Stimulated activated naive B cell treated with anti-CD40 and anti-IgM and Interleukin-4, amounts not matched to agents 10 μg/mL and 1 μg/mL and 100 μg/mL, for 72 hours (primary cell): ENCODE data around the gene PROSER3.

Experiments
- ATAC-seq, 2 donors: fragments of 150-1000 bp; cut with Tn5 transposase; replicated peaks; 2 replicates each; pipeline ENCODE4 v1.10.0; 2021; ENCODE audit warnings: moderate library complexity in 1 of 2
- DNase-seq: peaks from one replicate; pipeline ENCODE4 v3.0.0; 2021
- H3K27ac Mint-ChIP-seq: one replicate; pipeline ENCODE4 v1.8.0; 2022; ENCODE audit warnings: mild to moderate bottlenecking, mixed read lengths
- H3K27me3 Mint-ChIP-seq, 2 donors: one replicate each; pipeline ENCODE4 v1.8.0; 2022; ENCODE audit warnings: mixed read lengths in 2 of 2
- H3K36me3 Mint-ChIP-seq, 2 donors: one replicate each; pipeline ENCODE4 v1.8.0; 2022; ENCODE audit warnings: mixed read lengths in 2 of 2, mild to moderate bottlenecking in 1 of 2
- H3K4me1 Mint-ChIP-seq, 2 donors: one replicate each; pipeline ENCODE4 v1.8.0; 2022; ENCODE audit warnings: mixed read lengths in 2 of 2, mild to moderate bottlenecking in 1 of 2
- H3K4me3 Mint-ChIP-seq, 2 donors: one replicate each; pipeline ENCODE4 v1.8.0; 2022; ENCODE audit warnings: mild to moderate bottlenecking in 2 of 2, mixed read lengths in 2 of 2, moderate library complexity in 1 of 2
- H3K9me3 Mint-ChIP-seq, 2 donors: one replicate each; pipeline ENCODE4 v1.8.0; 2022; ENCODE audit warnings: mixed read lengths in 2 of 2, mild to moderate bottlenecking in 1 of 2

Gene PROSER3

DNA sequence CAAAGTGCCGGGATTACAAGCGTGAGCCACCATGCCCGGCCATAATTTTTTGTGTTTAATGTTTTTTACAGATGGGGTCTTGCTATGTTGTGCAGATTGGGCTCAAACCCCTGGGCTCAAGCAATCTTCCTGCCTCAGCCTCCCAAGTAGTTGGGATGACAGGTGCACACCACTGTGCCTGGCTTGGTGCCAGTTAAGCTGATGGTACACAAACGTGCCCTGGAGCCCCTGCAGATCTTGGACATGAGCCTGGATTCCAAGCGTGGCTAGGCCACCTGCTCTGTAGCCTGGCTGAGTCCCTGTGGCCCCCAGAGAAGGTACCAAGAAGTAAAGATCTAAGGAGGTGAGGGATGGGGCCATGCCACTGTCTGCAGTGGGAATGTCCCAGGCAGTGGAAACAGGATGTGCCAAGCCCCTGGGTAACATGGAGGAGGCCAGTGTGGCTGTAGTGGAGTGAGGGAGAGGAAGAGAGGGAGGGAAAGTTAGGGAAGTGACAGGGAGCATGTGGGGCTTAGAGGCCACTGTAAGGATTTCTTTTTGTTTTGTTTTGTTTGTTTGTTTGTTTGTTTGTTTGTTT, 47.6 kb downstream of the PROSER3 start:
- Mint-ChIP-seq H3K36me3 (no peaks in the 10 kb centered on the region), H3K27me3 (peaks cover 2 to 5% of the 10 kb centered on the region in 2 donors), H3K9me3 (peaks cover 0 to 2% of the 10 kb centered on the region in 2 donors), H3K4me1 (peaks cover 14 to 17% of the 10 kb centered on the region in 2 donors), H3K4me3 (no peak overlapping the region), H3K27ac (peak overlapping the region; percentile 59)
- no peak for ATAC-seq
- DNase-seq = no peak

DNA sequence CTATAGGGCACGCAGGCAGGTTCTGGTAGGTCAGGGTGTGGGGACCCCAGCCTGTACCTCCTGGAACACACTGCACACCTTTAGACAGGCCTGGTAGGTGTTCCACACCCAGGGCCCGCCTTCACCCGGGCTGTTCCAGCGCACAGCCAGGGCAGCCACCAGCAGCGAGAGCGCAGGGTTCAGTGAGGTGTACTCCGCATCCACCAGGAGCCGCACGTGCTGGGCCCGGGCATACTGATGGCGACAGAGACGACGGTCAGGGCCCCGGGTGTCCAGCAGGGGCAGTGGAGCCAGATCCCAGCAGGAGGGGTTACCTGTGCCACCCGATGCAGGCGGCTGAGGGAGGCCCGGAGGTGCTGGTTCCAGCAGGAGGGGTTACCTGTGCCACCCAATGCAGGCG, 48.6 kb downstream of the PROSER3 start:
- no peak for ATAC-seq
- peaks cover 12% of the 10 kb centered on the region in 2 donors for H3K27me3 Mint-ChIP-seq
- H3K4me1 Mint-ChIP-seq = peaks cover 14 to 17% of the 10 kb centered on the region in 2 donors
- no peak overlapping the region for H3K4me3 Mint-ChIP-seq
- H3K36me3 Mint-ChIP-seq = no peaks in the 10 kb centered on the region
- H3K9me3 Mint-ChIP-seq = peaks cover 0 to 2% of the 10 kb centered on the region in 2 donors
- H3K27ac Mint-ChIP-seq = no peak overlapping the region
- DNase-seq = no peak

DNA sequence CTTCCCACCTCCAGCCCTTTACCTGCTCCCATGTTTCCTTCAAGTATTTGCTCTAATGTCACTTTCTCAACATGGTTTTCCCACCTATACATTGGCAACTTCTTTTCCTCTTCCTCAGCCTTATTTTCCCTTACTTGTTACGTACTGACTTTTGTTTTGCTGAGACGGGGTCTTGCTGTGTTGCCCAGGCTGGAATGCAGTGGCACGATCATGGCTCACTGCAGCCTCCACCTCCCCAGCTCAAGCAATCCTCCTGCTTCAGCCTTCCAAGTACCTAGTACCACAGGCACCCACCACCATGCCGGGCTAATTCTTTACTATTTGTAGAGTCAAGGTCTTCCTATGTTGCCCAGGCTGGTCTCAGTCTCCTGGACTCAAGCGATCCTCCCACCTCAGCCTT, 49.7 kb downstream of the PROSER3 start:
- peaks cover 16 to 22% of the 10 kb centered on the region in 2 donors for H3K27me3 Mint-ChIP-seq
- no peak overlapping the region for H3K27ac Mint-ChIP-seq
- no peak overlapping the region for H3K4me3 Mint-ChIP-seq
- peaks cover 14 to 17% of the 10 kb centered on the region in 2 donors for H3K4me1 Mint-ChIP-seq
- no peak for DNase-seq
- ATAC-seq = no peak
- H3K36me3 Mint-ChIP-seq = no peaks in the 10 kb centered on the region
- H3K9me3 Mint-ChIP-seq = no peaks in the 10 kb centered on the region

DNA sequence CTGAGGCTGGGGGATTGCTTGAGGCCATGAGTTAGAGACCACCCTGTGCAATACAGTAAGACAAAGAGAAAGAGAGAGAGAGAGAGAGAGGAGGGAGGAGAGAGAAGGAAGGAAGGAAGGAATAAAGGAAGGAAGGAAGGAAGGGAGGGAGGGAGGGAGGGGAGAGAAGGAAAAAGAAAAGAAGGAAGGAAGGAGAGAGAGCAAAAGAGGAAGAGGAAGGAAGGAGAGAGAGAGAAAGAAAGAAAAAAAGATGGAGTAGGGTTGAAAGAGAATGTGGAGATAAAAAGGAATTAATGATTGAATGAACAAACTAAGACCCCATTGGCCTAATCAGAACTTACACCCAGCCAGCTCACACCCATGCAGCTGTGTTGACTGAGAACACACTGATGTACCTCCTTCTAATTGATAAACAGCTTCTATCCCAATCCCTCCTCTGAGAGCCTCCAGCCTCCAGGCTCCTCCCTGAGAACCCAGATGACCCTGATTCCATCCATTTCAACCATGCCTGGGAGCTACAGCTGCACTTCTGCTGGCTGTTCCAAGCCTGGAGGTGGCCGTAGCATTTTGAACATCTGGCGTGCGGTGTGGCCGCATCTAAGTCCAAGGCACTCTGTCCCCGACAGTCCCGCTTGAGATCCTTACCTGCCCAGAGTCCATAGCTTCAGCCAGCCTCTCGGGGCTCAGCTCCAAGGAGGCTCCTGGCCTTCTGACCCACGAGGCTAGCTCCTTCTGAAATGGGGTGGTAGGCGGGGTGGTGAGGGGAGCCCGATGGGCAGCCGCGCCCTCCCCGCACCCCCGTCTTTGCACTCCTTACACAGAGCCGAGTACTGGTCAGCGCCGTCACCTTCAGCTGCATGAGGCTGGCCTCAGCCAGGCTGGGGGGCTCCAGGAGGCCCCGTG, 53.6 kb downstream of the PROSER3 start:
- Mint-ChIP-seq H3K4me1 (peaks cover 0 to 2% of the 10 kb centered on the region in 2 donors), H3K27ac (no peak overlapping the region), H3K9me3 (peaks cover 0 to 4% of the 10 kb centered on the region in 2 donors), H3K4me3 (no peak overlapping the region), H3K27me3 (peaks cover 30 to 39% of the 10 kb centered on the region in 2 donors), H3K36me3 (peaks cover 0 to 3% of the 10 kb centered on the region in 2 donors)
- ATAC-seq (no peak), DNase-seq (no peak)

DNA sequence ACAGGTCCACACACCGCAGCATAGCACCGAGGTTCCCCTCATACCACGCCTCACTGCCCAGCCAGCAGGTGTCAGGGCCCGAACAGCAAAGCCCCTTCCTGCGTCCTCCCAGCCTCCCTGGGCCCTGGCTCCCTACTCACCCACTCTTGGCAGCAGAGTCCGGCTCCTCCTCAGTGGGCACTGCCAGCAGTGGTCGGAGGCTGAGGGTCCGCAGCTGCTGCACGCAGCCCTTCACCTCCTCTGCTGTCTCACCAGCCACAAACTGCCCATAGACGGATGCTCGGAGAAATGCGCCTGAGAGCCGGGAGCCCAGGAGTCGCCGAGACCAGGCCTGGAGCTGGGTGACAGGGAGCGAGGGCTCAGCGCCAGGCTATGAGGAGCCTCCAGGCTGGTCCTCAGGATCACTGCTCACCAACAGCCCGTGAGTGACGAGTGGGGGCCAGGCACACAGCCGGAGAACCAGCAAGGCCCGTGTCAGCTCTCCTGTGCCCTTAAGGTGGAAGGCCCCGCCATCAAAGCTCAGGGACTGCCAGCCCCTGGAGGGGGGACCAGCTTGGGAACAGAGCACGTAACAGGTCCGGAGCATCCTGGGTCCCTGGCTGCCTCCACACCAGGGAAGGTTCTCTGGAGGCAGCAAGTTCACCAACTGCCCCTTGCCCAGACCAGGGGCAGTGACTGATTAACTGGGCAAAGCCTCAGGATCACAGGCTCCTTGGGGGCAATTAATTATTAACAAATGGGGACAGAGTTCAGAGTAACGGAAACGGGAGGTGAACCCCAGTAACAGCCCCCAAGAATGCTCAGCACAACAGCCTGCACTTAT, 54.5 kb downstream of the PROSER3 start, which contains the start of gene PRODH2:
PRODH2 (minus strand) TSS at position 626 of the 823 bp plus-strand sequence; CDS start at position 586, 40 bp downstream.
- ATAC-seq (no peak), DNase-seq (no peak)
- H3K36me3 Mint-ChIP-seq = peaks cover 0 to 3% of the 10 kb centered on the region in 2 donors
- peaks cover 0 to 2% of the 10 kb centered on the region in 2 donors for H3K4me1 Mint-ChIP-seq
- peaks cover 33 to 41% of the 10 kb centered on the region in 2 donors for H3K27me3 Mint-ChIP-seq
- peaks cover 0 to 4% of the 10 kb centered on the region in 2 donors for H3K9me3 Mint-ChIP-seq
- H3K4me3 Mint-ChIP-seq = no peak within 1 kb of the TSS
- H3K27ac Mint-ChIP-seq = no peak within 1 kb of the TSS

DNA sequence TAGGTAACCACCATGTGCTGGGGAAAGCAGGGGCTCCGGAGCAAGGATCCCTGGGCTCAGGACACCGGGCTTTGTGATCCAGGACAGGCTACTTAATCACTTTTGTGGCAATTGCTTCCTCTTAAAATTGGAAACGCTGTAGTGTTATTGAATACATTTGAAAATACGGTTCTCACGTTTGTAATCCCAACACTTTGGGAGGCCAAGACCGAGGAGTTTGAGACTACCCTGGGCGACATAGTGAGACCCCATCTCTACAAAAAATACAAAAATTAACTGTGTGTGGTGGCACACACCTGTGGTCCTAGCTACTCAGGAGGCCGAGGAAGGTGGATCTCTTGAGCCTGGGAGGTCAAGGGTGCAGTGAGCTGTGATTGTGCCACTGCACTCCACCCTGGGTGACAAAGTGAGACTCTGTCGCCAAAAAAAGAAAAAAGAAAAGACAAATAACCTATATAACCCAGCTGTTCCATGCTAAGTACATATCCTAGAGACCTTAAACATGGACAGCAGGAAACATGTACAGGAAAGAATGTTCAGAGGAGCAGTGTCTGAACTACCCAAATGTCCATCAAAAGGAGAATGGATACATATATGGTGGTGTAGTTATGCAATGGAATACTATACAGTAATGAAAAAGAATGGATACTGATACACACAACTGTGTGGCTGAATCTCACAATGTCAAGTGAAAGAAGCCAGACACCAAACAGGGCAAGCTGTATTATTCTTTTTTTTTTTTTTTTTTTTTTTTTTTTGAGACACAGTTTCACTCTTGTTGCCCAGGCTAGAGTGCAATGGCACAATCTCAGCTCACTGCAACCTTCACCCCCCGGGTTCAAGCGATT, 55.3 kb downstream of the PROSER3 start:
- no peak overlapping the region for H3K4me3 Mint-ChIP-seq
- H3K4me1 Mint-ChIP-seq = peaks cover 0 to 2% of the 10 kb centered on the region in 2 donors
- H3K9me3 Mint-ChIP-seq = peaks cover 0 to 4% of the 10 kb centered on the region in 2 donors
- no peak overlapping the region for H3K27ac Mint-ChIP-seq
- H3K36me3 Mint-ChIP-seq = peaks cover 0 to 3% of the 10 kb centered on the region in 2 donors
- no peak for ATAC-seq
- H3K27me3 Mint-ChIP-seq = peaks cover 36 to 41% of the 10 kb centered on the region in 2 donors
- no peak for DNase-seq

DNA sequence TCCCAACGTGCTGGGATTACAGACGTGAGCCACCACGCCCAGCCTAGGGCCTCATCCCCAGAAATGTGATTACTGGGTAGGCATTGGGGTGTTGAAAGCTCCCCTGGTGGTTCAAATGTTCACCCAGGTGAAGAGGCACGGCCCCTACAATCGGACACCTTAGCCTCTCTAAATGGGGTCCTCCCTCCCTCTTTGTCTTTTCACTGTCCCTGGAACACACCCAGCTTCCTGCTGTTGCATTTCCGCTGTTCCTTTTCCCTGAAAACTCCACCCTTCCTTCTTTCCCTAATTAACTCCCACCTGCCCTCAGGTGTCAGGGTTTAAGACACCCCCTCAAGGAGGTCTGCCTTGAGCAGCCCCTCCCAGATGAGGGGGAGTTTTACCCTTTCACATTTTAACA, 58.3 kb downstream of the PROSER3 start:
- Mint-ChIP-seq H3K4me3 (no peak overlapping the region), H3K4me1 (no peaks in the 10 kb centered on the region), H3K36me3 (peaks cover 0 to 3% of the 10 kb centered on the region in 2 donors), H3K27me3 (peaks cover 32 to 38% of the 10 kb centered on the region in 2 donors), H3K27ac (no peak overlapping the region), H3K9me3 (peaks cover 0 to 4% of the 10 kb centered on the region in 2 donors)
- no peak for ATAC-seq
- no peak for DNase-seq

DNA sequence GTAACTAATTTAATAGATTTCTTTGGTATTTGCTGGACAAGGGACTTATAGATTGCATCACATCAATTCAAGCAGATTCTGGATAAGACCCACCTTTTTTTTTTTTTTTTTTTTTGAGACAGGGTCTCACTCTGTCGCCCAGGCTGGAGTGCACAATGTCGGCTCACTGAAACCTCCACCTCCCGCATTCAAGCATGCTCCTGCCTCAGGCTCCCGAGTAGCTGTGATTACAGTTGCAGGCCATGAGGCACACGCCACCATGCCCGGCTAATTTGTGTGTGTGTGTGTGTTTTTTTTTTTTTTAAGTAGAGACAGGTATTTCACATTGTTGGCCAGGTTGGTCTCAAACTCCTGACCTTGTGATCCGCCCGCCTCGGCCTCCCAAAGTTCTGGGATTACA, 58.9 kb downstream of the PROSER3 start:
- no peak overlapping the region for H3K27ac Mint-ChIP-seq
- H3K9me3 Mint-ChIP-seq = peaks cover 0 to 4% of the 10 kb centered on the region in 2 donors
- DNase-seq = no peak
- ATAC-seq = no peak
- peaks cover 0 to 3% of the 10 kb centered on the region in 2 donors for H3K36me3 Mint-ChIP-seq
- peaks cover 31 to 32% of the 10 kb centered on the region in 2 donors for H3K27me3 Mint-ChIP-seq
- no peak overlapping the region for H3K4me3 Mint-ChIP-seq
- no peaks in the 10 kb centered on the region for H3K4me1 Mint-ChIP-seq

DNA sequence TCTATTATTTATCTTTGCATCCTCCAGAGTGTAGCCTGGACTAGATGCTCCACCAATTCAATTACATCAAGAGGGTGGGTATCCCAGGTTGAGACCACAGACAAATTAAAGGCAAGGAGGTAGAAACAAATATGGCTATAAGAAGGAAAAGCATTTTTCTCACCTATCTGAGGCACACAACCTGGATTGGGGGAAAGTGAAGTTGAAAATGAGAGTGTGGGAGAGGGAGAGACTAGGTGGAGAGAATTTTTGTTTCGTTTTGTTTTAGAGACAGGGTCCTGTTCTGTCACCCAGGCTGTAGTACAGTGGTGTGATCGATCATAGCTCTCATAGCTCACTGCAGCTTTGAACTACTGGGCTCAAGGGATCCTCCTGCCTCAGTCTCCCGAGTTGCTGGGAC, 60.5 kb downstream of the PROSER3 start:
- Mint-ChIP-seq H3K36me3 (peaks cover 0 to 3% of the 10 kb centered on the region in 2 donors), H3K27me3 (peaks cover 26 to 36% of the 10 kb centered on the region in 2 donors), H3K4me3 (no peak overlapping the region), H3K27ac (no peak overlapping the region), H3K9me3 (peaks cover 0 to under 1% of the 10 kb centered on the region in 2 donors), H3K4me1 (no peaks in the 10 kb centered on the region)
- ATAC-seq = no peak
- no peak for DNase-seq
